Measurements from ENCODE around the gene U2AF1.
A peak's percentile ranks its signal among the peaks of the same experiment; 100 is the strongest.
"Not testable (repeated sequence)": the region's sequence is repeated elsewhere in the genome, so short reads cannot be mapped to it uniquely, and the experiment has no call there.

U2AF1 gene

DNA sequence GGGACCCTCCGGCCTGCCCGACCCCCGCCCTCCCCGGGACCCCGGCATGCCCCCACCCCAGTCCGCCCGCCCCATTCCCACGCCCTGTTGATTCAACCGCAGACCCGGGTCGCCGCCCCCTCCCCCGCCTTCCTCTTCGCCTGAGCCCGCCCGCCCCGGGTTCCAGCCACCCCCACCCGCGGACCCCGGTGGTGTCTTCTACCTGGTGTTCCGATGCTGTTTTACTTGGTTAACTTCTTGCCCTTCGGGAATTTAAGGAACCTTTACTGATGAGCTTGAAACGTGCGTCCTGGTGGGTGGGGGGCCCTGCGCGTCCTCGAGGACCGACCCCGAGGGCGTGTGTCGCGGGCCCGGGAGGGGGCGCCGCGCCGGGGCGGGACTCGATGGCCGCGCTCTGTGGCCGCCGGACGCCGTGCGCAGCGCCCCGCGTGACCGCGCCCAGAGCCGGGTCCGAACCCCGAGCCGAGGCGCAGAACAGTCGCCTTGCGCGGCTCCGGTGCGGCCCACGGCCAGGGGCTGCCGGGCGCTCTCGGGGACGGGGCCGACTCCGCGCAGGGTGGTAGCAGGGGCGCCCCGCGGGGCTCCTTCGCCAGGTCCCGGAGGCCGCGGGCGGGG is 31.2 kb downstream of the U2AF1 start:
- DNase-seq: not testable (repeated sequence)

DNA sequence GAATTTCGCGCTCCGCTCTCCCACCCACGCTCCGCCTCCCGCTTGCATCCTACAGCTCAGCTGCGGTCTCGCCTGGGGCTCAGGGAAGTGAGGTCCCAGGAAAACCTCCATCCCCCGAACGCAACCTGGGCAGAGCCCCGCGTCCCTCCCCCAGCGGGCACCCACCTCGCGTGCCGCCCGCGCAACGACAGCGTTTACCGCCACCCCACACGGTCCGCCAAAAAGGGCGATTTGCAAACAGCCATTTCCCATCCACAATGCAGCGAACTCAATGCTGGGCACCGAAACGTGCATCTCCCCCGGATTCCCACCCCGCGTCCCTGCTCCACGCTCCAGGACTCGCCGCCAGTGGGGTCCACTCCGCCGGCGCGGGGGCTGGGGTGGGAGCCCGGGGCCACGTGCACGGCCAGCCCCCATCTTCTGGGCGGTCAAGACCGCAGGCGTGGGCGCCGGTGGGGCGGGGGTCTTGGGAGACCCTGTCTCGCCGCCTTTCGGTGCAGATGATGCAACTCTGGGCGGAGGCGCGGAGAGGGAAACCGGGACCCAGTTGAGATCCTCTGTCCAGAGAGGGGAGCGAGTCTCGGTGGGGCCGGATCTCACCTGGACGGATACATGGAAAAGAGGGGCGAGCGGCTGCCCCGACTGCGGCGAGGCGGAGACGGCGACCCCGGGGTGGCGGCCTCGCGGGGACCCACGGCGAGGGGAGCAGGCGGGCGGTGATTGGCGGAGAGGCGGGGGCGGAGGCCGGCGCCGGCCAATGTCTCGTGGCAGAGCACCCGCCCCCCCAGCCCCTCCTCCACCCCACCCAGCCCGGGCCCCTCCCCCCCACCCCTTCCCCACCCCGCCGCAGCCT is 32.0 kb downstream of the U2AF1 start, which contains the start of gene CBS:
Gene CBS, minus strand, starts transcription at position 666 of the 853 bp plus-strand sequence. CDS start 3,642 bp downstream, outside the sequence.
- DNase-seq: not testable (repeated sequence)

DNA sequence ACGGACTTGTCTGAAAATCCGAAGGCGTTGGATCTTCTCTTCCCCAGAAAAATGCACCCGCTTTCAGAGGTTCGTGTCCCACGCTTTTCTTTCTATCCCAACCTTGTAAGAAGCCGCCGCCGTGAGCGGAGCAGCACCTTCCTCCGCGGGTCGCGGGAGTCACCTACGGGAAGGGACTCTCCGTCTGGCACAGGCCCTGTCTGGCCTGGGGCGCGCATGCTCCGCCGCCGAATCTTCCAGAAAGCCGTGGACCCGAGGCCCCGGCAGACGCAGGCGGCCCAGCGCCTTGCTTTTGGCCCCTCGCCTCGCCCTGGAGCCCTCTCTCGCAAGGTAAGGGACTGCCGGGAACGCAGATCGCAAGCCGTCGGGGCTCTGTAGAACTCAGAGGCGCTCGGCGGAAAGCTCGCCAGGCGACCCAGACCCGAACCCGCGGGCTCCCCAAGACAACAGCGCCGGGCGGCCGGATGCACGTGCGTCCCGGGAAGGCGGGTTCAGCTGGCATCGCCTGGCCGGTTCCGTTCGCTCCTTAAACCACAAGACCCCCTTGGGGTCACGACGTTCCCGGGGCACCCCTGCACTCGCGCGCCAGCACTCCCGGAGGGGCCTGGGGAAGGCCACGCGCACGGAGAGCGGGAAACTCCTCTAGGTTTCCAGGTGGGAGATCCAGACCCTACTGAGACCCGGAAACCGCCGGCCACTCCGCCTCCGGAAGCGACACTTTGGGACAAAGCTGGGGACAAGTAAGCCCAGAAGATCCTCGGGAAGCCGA is 32.8 kb downstream of the U2AF1 start:
- DNase-seq: not testable (repeated sequence)

DNA sequence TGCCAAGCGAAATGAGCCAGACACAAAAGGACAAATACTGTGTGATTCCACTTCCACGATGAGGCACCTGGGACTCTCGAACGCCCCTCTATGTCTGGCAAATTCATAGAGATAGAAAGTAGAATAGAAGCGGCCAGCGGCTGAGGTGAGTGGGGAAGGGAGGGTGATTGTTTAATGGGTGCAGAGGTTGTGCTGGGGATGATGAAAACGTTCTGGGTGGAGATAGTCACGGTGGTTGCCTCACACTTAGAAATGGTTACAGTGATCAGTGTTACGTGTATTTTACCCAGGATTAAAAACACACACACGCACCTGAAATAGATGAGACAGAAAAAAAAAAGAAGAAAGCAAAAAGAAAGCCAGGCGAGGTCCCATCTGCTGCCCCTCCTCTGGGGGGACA is 34.6 kb downstream of the U2AF1 start:
- DNase-seq: not testable (repeated sequence)

DNA sequence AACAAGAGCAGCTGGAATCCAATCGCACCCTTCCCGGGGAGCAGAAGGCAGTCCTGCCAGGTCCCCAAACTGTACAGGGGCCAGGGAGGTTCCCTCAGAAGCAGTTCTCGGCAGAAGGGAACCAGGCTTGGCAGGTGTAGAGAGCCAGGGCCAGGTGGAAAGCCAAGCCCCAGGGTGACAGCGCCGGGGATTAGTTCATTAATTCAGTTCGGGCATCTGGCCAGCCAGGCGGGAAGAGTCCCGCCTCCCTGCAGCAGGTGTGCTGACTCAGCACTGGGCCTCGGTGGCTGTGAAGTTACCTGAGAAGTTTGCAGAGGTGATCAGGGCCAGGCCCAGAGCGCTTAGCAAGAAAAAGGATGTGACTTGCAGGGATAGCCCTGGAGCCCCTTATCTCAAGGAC is 37.7 kb downstream of the U2AF1 start:
- DNase-seq: not testable (repeated sequence)

DNA sequence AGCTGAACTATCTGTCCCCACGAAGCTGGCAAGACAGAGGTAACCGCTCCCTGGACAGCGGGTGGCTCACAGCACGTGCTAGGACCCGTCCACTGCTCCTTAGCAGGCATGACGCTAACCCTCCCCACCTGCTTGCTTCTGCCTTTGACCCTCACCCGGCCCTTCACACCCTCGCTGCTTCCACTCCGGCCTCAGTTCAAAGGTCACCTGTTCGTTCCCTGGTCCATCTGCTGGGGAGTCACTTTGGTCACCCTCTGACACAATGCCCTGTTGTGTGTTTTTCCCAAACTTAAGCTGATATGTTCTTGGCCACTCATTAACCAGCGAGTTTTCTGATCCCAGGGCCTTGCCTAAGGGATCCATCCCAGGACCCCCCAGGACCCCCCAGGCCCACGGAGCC is 39.3 kb downstream of the U2AF1 start:
- not testable (repeated sequence) for DNase-seq

DNA sequence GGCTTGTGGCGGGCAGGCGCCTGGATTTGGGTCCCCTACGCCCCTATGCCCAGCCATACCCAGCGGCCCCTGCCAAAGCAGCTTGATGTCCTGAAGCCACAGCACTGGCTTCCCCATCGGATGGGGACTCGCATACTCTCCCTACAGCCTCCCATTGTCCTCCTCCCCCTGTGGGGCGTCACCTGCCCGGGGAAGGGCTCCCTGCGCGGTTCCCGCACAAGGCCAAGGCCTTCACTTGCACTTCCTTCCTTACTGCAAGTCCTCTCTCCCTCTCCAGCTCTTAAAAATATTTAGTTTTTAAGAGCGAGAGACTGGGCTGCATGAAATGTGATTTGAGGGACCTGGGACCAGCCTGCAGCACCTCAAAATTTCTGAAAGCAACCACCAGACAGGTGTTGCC is 40.7 kb downstream of the U2AF1 start:
- DNase-seq: not testable (repeated sequence)

DNA sequence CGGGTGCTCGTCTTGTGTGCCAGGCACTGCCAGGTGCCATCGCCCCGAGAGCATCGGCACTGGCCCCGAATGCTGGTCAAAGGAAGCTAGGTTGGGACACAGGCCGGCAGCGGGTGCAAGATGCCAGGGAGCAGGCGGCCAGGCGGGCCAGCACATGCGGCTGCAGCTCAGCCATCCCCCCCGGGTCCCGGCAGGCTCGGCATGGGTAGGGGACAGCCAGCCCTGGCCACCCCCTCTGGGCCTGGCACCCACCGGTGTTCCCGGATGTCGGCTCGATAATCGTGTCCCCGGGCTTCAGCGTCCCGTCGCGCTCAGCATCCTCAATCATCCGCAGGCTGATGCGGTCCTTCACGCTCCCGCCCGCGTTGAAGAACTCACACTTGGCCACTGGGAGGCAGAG is 41.4 kb downstream of the U2AF1 start:
- DNase-seq: not testable (repeated sequence)

DNA sequence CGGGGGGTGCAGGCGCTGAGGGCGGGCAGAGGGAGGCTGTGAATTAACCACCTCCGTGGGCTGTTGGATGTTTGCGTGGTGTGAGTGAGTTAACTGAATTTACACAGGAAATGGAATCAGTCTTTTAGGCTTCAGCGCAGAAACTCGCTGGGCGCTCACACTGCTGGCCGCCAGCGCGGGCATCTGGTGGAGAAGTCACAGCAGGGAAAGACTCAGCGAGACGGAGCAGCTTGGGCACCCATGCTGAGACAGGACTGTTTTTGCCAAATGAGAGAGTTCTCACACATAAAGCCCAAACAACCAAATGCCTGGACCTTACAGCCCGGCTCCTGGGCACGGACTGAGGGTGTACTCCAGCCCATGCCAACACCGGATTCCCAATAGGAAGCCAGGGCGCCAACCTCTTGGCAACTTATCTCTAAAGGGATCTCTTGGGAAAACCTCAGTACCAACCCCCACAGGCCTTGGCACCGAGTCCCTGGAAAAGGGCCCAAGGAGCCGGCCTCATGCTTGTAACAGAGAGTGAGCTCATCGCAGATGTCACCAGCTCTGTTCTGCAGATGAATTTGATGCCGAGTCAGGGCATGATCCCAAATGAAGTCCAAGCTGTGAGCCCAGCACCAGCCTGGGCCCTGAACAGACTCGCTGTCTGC is 43.0 kb downstream of the U2AF1 start:
- not testable (repeated sequence) for DNase-seq

DNA sequence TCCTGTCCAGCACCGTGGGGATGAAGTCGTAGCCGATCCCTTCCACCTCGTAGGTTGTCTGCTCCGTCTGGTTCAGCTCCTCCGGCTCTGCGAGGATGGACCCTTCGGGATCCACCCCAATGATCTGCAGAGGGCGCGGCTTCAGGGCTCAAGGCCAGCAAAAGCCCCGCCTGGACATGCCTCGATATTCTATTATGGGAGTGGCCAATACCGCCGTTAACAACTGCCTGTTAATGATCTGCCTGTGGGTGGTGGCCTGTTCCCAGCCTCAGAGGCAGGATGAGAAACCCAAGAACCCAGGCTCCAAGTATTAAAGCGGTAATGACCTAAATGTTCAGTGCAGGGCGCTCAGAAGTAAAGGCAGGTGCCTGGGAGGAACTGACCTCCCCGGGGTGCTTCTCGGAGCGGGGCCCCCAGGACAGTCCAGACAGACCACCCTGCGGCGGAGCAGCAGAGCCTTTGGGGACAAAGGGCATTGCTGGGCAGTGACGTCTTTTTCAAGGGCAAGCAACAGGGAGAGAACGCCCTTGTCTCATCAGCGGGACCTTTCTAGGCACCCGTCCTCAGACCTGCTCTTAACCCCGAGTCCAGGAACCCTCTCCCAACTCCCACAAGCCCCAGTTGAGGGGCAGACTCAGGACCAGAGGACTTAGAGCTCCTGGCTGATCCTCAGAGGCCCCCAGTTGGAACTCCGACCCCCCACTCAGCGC is 44.3 kb downstream of the U2AF1 start:
- not testable (repeated sequence) for DNase-seq

DNA sequence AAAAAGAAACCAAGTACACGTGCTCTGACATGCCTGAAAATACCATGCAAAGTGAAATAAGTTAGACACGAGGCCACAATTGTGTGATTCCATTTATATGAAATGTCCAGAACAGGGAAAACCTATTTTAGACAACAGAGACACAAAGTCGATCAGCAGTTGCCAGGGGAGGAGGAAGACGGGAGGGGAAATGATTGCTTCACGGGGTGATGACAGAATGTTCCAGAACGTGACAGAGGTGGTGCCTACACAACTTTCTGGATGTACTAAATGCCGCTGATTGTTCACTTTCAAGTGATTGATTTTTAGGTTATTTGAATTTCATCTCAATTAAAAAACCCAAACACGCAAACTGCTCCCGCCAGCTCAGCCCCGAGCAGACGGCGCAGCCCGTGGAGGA is 54.3 kb downstream of the U2AF1 start:
- not testable (repeated sequence) for DNase-seq

DNA sequence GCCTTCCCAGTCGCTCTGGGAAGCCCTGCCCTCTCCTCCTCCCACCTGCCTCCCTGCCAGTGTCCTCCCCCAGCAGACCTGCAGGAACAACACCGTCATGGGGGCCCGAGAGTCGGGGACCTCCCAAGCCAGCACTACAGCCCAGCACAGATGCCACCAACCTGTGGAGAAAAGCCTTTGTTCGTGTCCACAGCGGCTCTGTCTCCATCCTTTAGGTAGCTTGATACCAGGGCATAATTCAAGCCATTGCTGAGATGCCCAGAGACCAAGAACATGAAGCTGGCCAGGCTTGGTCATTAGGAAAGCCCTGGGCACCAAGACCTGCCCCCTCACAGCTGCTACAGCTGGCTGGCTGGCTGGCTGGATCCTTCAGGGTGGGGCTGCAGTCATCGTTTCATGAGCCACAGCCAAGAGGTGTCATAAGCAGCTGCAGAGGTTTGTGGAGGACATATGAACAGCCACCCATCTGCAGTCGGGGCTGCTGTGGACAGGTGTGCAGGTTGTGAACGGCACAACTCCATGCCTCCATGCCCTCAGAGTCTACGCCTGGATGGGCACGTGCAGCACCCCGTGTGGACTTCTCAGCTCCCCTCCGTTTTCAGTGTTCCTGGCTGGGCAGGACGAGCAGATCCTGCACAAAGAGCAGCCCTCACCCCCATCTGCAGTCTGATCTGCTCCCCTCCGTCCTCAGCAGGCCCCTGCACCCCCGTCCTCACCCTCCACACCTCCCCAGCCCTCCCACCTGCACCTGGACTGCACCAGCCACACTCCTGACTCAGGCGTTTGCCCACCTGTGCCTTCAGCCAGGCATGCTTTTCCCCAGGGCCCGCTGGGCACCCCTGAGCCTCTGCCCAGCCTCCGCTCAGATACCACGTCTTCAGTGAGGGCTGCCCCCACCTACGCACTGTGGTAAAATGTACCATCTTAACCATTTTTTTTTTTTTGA is 61.2 kb downstream of the U2AF1 start:
- DNase-seq: peak in 1 of 5 donors; percentile 14

DNA sequence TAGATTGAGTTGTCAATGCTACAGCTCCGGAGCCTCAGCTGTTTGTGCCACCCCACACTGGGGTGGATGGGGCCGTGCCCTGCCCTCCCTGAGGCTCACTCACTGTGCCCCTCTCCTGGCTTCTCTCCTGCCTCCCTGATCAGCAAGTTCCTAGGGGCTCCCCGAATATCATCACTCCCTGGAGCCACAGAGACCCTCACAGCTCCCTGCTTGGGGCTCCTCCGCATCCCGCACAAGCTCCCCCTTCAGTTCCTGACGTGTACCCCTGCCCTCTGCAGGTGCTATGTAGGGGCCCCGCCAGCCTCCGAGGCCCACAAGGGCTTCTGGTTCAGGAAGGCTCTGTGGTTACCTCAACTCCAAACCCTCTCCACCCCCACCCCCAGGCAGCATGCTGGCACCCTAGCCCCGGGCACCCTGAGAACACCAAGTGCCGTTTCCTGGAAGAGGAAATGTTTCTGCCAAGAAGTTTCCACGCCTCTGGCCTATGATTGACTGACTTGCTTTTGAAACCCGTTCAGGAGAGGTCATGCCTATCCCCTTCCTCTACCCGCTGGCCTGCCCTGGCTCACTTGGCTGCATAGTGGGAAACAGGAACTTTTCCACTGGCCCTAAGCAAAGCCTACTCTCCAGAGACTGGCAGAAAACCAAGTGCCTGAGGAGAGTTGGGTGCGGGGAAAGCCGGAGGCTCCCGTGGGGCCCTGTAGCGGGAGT is 62.0 kb downstream of the U2AF1 start:
- peak in 1 of 5 donors; percentile 23 for DNase-seq

DNA sequence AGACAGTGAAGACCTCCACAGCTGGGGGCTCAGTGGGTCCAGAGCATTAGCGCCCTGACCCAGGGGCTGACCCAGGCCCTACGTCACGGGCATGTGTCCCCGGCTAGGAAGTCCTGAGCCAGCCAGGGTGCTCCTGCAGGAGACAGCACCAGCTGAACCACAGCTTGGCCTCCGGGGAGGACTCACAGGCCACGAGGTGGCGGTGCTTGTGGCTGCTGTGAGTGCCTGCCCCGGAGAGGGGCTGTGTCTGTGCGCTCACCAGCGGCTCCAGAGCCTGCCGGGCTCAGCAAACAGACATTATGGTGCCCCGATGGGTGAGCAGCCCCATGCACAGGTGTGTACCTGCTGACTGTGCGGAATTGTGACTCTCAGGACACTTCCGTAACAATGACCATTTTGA is 62.8 kb downstream of the U2AF1 start:
- DNase-seq: not testable (repeated sequence)

DNA sequence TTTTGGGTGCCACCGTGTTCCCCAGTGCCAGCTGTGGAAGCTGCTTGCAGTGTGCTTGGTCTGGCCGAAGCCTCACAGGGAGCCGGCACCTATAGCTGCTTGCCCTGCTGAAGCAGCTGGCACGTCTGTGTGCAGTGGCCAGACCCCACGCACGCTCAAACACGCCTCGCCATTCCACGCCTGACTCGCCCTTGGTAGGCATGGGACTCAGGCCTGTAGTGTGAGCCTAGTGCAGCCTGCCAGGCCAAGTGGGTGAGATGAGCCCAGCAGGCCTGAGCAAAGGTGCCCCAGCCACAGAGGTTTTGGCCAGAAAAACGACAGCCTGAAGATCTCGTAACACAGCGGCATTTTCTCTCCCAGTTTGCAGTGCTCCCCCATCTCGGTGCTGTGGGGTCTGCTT is 64.1 kb downstream of the U2AF1 start:
- not testable (repeated sequence) for DNase-seq

Data from T-helper 1 cell (primary cell).